Activated naive CD4-positive, alpha-beta T cell treated with anti-CD3 and anti-CD28 coated beads, Interleukin-2, amount 50 U/mL, for 16 hours (primary cell): ENCODE measurements around the gene FOXO3.

Experiments
- DNase-seq: peaks from one replicate; pipeline ENCODE4 v3.0.0-alpha.2; 2020

The FOXO3 gene

DNA sequence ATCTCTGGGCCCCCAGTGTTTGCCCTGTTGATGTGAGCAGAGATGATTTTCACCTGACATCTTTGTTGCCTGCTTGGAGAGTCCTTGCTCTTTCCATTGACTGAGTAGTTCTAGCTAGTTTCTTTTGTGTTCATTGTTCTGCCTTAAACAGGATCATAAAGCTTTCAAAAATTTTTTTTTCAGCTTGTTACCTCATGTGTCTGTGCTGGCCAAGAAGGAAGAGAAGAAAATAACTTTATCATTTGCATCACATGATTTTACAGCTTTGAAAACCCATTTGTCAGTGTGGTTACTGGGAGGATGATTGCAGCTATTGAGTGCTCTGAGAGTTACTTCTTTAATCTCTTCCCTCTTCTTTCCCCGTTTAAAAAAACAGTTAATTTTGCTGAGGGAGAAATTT, 16.0 kb downstream of the FOXO3 start:
- DNase-seq: no peak

DNA sequence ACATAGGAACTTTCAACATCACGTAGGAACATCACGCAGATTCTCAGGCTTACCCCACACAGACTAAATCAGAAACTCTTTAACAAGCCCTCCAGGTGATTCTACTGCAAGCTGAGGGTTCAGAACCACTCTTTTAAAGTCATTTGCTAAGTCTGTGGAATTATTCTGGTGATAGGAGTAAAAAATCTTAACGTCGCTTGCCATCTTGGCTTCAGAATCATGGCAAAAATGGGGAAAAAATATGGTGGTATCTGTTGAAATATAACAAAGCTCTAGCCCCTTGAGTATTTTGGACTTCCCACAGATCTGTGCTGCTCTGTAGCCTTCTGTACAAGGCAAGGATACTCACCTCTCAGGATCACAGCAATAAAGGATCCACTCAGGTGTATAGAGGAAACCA, 17.4 kb downstream of the FOXO3 start:
- DNase-seq: no peak

GRCh38 chr6:108578595-108579327, 18.0 kb downstream of the FOXO3 start:
- no peak for DNase-seq

- DNase-seq: no peak
Measured at GRCh38 chr6:108579328-108579721, 18.6 kb downstream of the FOXO3 start.

GRCh38 chr6:108580646-108581045, 19.9 kb downstream of the FOXO3 start:
- no peak for DNase-seq

DNA sequence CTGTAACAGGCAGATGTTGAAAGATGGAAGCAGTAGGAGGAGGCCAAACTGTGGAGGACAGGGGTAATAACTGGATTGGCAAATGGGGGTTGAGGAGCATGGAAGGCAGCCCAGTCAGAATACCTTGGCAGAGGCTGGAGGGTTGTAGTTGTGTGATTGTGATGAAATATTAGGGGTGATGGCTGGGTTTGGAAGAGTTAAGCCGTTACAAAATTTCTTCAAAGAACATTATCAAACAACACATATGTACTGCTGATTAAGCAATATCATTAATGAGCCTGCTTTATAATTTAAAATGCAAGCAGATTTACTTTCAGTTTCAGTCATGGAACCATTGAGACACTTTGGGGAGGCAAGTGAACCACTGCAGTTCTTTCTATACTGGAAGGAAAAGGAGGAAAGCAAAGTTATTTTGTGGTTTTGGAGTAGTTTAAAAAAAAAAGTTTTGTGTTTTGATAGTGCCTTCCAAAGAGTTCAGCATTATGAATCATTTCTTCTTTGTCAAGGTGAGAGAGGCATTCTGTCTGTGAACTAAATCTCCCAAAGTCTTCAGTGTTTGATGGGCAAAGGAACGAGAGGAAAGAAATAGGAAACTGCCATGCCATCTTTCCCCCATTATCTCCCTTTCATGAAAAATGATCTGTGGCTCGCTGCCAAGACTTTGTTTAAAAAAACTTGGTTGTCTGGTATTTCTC, 20.7 kb downstream of the FOXO3 start:
- DNase-seq: no peak

- no peak for DNase-seq
Measured at GRCh38 chr6:108581932-108582475, 21.3 kb downstream of the FOXO3 start.

DNA sequence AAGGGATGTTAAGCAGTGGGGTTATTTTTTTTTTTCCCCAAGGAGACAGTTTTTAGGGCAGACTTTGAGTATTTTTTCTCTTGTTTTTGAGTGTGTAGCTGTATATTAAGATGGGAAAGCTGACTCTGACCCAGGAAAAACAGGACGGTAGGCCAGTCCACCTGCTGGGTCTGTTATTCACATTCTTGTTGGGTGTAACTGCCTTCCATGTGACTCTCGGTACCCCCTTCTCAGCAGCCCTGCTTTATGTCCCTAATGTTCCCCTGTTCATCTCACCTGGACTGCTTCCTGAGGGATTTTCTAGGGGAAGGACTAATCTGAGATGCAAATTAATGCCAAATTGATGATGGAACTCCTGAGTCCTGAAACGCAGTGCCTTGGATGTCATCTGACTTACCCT, 21.9 kb downstream of the FOXO3 start:
- DNase-seq: no peak

GRCh38 chr6:108584323-108584722, 23.6 kb downstream of the FOXO3 start:
- DNase-seq: no peak

- no peak for DNase-seq
Measured at GRCh38 chr6:108585359-108585758, 24.6 kb downstream of the FOXO3 start.

GRCh38 chr6:108585921-108586536, 25.3 kb downstream of the FOXO3 start:
- no peak for DNase-seq

DNA sequence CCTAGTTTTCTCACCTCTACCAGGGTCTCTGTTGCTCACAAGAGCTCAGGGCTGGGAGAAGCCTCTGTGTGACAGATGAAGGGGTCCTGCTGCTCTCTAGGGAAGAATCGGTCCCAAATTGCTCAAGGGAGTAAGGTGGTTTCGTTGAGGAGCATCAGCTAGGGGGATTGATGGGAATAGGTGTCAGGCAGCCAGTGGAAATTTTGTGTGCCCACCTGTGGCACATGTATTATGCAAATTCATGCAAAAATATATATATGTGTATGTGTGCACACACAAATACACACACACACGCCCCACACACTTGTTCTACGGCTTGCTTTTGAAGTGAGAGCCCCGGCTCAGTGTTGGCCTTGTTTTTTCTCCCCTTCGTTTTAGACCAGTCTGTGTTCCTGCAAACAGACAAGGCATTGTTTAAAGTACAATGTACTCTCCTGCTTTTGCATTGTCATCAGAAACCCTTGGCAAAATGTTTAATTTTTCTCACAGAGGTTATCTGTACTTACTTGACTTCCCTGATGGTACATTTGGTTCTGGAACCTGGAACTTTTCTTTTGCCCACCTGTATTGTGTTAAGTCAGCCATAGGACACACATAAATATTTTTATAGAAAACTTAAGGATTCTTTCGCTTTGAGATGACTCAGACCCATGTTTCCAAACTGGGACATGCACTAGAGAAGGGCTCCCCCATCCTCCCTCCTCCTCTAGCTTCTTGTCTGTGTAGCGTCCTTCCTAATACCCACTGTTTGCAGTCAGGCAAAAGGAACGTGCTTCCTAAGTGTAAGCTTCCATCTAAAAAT, 26.7 kb downstream of the FOXO3 start:
- no peak for DNase-seq

- no peak for DNase-seq
Measured at GRCh38 chr6:108588586-108588985, 27.9 kb downstream of the FOXO3 start.

- DNase-seq: no peak
Measured at GRCh38 chr6:108589244-108589791, 28.6 kb downstream of the FOXO3 start.

DNA sequence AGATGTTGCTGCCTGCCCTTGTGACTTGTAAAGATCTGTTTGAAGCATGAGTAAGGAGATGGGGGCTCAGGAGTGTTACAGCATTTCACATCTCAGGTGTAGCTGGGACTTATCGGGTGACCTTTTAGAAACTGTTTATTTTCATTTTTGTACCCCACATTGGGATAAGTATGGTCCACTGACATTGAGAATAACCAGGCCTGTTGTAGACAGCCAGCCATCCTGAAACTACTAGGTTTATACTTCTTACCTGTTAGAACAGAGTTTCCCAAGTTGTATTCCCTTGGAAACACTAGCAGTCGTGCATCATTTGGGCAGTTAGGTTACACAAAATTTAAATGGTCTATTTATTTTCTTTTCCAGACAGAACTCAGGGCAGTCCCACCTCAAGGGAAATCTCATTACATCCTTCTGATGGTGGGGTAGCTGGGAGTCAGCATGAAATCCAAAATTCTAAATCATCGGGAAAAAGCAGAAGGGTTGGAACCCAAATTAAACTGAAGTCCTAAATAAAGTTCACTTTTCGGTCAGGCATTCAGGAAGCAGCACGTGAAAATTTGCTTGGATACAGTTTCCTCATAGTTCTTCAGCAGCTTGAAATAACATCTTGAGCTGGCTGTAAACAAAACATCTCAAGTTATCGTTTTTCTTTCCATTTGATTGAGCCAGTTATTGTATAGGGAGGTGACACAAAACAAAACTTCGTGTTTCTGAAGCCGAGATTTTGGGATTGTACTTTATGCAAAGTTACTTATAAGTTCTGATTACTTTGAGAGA, 30.5 kb downstream of the FOXO3 start:
- DNase-seq: no peak

GRCh38 chr6:108592371-108593337, 31.9 kb downstream of the FOXO3 start:
- no peak for DNase-seq

DNA sequence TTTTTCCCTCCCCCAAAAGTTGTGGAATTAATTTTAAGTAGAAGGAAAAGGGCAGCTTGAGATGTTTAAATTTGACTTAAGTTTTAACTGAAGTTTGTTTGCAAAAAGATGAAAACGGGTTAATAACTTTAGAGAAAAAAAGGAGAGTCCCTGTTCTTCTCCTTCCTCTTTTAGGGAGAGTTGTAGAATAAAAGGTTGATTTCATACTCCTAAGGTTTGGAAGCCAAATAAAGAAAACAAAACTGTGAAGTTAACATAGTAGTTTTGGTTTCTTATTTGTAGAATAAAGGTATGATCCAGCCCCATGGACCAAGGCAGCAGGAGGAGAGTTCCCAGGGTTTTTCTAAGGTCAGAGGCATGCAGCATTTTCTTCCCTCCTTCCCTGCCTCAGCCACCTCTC, 33.4 kb downstream of the FOXO3 start:
- no peak for DNase-seq

DNA sequence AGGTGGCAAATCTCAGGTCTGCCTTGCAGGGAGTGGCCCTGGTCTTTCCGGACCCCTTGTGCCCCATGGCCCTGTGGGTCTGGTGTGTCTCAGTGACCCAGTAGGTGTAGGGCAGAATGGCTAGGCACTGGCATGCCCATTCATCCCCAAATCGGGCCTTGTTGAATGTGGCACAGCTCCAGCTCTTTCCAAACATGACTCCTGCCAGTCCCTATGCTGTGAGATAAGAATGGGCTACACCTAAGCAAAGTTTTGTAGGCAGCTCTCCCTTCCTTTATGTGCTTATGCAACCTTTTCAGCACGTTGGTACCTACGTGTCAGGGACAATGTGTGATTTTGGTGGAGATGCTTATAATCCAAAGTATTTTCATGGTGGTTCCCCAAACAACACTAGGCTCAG, 33.9 kb downstream of the FOXO3 start:
- no peak for DNase-seq

- no peak for DNase-seq
Measured at GRCh38 chr6:108596956-108597355, 36.2 kb downstream of the FOXO3 start.

GRCh38 chr6:108597572-108598304, 37.0 kb downstream of the FOXO3 start:
- DNase-seq: no peak
